AG09319 (cell line): ENCODE results near the gene FARS2.

Source experiments
- DNase-seq: peaks from one replicate; pipeline ENCODE4 v3.0.0-alpha.2; 2010; ENCODE audit warnings: low read depth; ENCODE audit errors: extremely low read depth
- TF ChIP-seq, protein P1 (sequence below): IDR thresholded peaks from 2 replicates; pipeline ENCODE4 v1.5.1; 2011; ENCODE audit warnings: low read depth, mild to moderate bottlenecking, inconsistent platforms, low read length, moderate library complexity

FARS2 gene

GRCh38 chr6:5660772-5661171 is 399.5 kb downstream of the FARS2 start:
- TF ChIP-seq, protein P1, sequence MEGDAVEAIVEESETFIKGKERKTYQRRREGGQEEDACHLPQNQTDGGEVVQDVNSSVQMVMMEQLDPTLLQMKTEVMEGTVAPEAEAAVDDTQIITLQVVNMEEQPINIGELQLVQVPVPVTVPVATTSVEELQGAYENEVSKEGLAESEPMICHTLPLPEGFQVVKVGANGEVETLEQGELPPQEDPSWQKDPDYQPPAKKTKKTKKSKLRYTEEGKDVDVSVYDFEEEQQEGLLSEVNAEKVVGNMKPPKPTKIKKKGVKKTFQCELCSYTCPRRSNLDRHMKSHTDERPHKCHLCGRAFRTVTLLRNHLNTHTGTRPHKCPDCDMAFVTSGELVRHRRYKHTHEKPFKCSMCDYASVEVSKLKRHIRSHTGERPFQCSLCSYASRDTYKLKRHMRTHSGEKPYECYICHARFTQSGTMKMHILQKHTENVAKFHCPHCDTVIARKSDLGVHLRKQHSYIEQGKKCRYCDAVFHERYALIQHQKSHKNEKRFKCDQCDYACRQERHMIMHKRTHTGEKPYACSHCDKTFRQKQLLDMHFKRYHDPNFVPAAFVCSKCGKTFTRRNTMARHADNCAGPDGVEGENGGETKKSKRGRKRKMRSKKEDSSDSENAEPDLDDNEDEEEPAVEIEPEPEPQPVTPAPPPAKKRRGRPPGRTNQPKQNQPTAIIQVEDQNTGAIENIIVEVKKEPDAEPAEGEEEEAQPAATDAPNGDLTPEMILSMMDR: no peak
- DNase-seq: no peak

GRCh38 chr6:5662797-5663196 is 401.5 kb downstream of the FARS2 start:
- DNase-seq: no peak
- TF ChIP-seq, protein P1: no peak

DNA sequence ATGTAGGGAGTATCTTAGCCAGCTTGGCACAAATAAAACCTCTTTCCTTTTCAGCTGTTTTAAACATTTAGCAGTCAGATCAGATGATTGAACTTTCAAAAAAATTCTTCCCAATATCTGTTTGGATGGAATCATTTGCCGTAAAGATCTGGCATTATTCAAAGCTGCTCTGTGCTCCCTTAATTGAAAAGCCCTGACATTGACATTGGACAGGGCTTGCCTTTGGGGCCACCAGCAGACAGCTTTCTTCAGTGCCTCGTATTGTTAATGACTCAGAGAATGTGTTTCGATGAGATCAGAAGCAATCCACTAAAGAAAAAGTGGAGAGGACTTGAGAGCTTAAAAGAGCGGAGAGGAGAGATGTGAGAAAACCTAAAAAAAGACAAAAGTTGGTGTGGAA is 401.9 kb downstream of the FARS2 start:
- DNase-seq: no peak
- TF ChIP-seq, protein P1: no peak

- DNase-seq: no peak
- TF ChIP-seq, protein P1: no peak
These were observed 402.4 kb downstream of the FARS2 start for GRCh38 chr6:5663739-5664138.

- TF ChIP-seq, protein P1: no peak
- no peak for DNase-seq
These were observed 402.8 kb downstream of the FARS2 start for GRCh38 chr6:5664149-5664548.

DNA sequence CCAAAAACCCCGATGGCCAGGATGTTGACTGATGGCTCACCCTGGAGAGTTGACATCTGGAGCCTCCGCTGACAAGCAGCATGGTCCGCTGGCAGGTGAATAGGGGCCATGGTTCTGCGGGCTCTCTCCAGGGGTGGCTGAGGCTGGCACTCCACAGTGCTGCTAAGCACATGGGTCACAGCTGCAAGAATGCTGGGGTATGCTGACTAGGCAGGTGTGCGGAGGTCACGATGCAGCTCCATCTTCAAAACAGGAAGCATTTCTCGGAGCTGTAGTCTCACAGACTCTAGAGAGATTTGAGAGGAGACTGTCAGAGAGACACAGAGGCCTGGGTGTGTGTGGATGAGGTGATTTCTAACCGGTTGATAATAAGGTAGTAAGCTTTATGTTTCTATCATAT is 403.9 kb downstream of the FARS2 start:
- TF ChIP-seq, protein P1: no peak
- no peak for DNase-seq

- TF ChIP-seq, protein P1: no peak
- no peak for DNase-seq
These were observed 404.4 kb downstream of the FARS2 start for GRCh38 chr6:5665667-5666066.
